Loucy (cell line): ENCODE measurements around the gene SPTSSA.

ENCODE experiments used
- H2AFZ ChIP-seq: fragments of 200-600 bp; sonication (generic); 2 replicates; pipeline ENCODE4 v1.6.0; 2016; ENCODE audit warnings: antibody characterized with exemption, mild to moderate bottlenecking, low read length, moderate library complexity
- H3F3A ChIP-seq: fragments of 200-600 bp; 2 replicates; pipeline ENCODE4 v1.6.0; 2016; ENCODE audit warnings: antibody characterized with exemption, low read depth, mild to moderate bottlenecking
- H3K27me3 ChIP-seq: fragments of 200-600 bp; sonication (generic); 2 replicates; pipeline ENCODE4 v1.6.1; 2014; ENCODE audit warnings: low read length, mild to moderate bottlenecking; ENCODE audit not compliant: insufficient read depth, poor library complexity, severe bottlenecking
- H3K36me3 ChIP-seq: fragments of 200-600 bp; sonication (generic); 2 replicates; pipeline ENCODE4 v1.6.1; 2016; ENCODE audit warnings: low read length; ENCODE audit not compliant: insufficient read depth
- H3K4me1 ChIP-seq: fragments of 200-600 bp; sonication (generic); 2 replicates; pipeline ENCODE4 v1.5.1; 2014; ENCODE audit warnings: low read length, mild to moderate bottlenecking; ENCODE audit not compliant: insufficient read depth, poor library complexity, severe bottlenecking
- H3K4me2 ChIP-seq: fragments of 200-600 bp; sonication (generic); 2 replicates; pipeline ENCODE4 v1.6.0; 2014; ENCODE audit warnings: antibody characterized with exemption, low read length, low read depth, mild to moderate bottlenecking; ENCODE audit not compliant: poor library complexity, severe bottlenecking
- H3K4me3 ChIP-seq: fragments of 200-600 bp; sonication (generic); 2 replicates; pipeline ENCODE4 v1.5.1; 2014; ENCODE audit warnings: low read length, mild to moderate bottlenecking, mixed read lengths; ENCODE audit not compliant: poor library complexity, severe bottlenecking
- H3K79me2 ChIP-seq: fragments of 200-600 bp; sonication (generic); 2 replicates; pipeline ENCODE4 v1.6.1; 2014; ENCODE audit warnings: low read length; ENCODE audit not compliant: insufficient read depth
- H3K9ac ChIP-seq: fragments of 200-600 bp; sonication (generic); 2 replicates; pipeline ENCODE4 v1.6.0; 2014; ENCODE audit warnings: mild to moderate bottlenecking, low read depth, low read length, moderate library complexity; ENCODE audit not compliant: poor library complexity, severe bottlenecking
- H3K9me2 ChIP-seq: fragments of 200-600 bp; sonication (generic); replicated peaks from 2 replicates; pipeline ENCODE4 v1.6.1; 2016; ENCODE audit warnings: low read depth, low read length, mixed read lengths
- H3K9me3 ChIP-seq: fragments of 200-600 bp; sonication (generic); 2 replicates; pipeline ENCODE4 v1.6.1; 2014; ENCODE audit warnings: mild to moderate bottlenecking, antibody characterized with exemption, low read length, low read depth; ENCODE audit not compliant: insufficient read depth
- H4K20me1 ChIP-seq: fragments of 200-600 bp; sonication (generic); 2 replicates; pipeline ENCODE4 v1.6.0; 2014; ENCODE audit warnings: antibody characterized with exemption, low read length, mild to moderate bottlenecking; ENCODE audit not compliant: insufficient read depth, poor library complexity, severe bottlenecking
- EZH2phosphoT487 ChIP-seq: fragments of 200-600 bp; IDR thresholded peaks from 2 replicates; pipeline ENCODE4 v1.6.1; 2018; ENCODE audit warnings: antibody characterized with exemption, mild to moderate bottlenecking, moderate library complexity, borderline replicate concordance
- TF ChIP-seq, protein P1 (sequence below): fragments of 200-600 bp; sonication (generic); conservative IDR thresholded peaks from 2 replicates; pipeline ENCODE4 v1.5.1; 2014; ENCODE audit warnings: mild to moderate bottlenecking, antibody characterized with exemption, low read length

SPTSSA gene

DNA sequence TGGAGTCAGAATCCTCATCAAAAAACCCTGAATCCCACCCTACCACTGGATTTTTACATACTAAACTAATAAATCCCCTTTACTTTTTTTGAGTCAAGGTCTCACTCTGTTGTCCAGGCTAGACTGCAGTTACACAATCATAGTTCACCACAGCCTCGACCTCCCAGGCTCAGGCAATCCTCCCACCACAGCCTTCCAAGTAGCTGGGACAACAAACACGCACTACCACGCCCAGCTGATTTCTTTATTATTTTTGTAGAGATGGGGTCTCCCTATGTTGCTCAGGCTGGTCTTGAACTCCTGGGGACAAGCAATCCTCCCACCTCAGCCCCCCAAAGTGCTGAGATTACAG lies 24.3 kb downstream of the SPTSSA start:
- H3K36me3 ChIP-seq, result no peaks in the 10 kb centered on the region
- no peaks in the 10 kb centered on the region for H3K27me3 ChIP-seq
- H3F3A ChIP-seq, result no peaks in the 10 kb centered on the region
- H3K79me2 ChIP-seq, result no peaks in the 10 kb centered on the region
- H3K4me1 ChIP-seq, result no peaks in the 10 kb centered on the region
- no peak overlapping the region for H3K4me2 ChIP-seq
- H3K9me3 ChIP-seq, result no peaks in the 10 kb centered on the region
- no peak overlapping the region for H3K9ac ChIP-seq
- H3K4me3 ChIP-seq, result no peak overlapping the region
- H3K9me2 ChIP-seq, result no peaks in the 10 kb centered on the region
- H2AFZ ChIP-seq, result no peak overlapping the region
- TF ChIP-seq, protein P1, sequence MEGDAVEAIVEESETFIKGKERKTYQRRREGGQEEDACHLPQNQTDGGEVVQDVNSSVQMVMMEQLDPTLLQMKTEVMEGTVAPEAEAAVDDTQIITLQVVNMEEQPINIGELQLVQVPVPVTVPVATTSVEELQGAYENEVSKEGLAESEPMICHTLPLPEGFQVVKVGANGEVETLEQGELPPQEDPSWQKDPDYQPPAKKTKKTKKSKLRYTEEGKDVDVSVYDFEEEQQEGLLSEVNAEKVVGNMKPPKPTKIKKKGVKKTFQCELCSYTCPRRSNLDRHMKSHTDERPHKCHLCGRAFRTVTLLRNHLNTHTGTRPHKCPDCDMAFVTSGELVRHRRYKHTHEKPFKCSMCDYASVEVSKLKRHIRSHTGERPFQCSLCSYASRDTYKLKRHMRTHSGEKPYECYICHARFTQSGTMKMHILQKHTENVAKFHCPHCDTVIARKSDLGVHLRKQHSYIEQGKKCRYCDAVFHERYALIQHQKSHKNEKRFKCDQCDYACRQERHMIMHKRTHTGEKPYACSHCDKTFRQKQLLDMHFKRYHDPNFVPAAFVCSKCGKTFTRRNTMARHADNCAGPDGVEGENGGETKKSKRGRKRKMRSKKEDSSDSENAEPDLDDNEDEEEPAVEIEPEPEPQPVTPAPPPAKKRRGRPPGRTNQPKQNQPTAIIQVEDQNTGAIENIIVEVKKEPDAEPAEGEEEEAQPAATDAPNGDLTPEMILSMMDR, result no peak
- no peak for TF ChIP-seq EZH2phosphoT487
- H4K20me1 ChIP-seq, result no peaks in the 10 kb centered on the region

GRCh38 chr14:34436960-34437728 lies 24.9 kb downstream of the SPTSSA start:
- H3K79me2 ChIP-seq, result no peaks in the 10 kb centered on the region

DNA sequence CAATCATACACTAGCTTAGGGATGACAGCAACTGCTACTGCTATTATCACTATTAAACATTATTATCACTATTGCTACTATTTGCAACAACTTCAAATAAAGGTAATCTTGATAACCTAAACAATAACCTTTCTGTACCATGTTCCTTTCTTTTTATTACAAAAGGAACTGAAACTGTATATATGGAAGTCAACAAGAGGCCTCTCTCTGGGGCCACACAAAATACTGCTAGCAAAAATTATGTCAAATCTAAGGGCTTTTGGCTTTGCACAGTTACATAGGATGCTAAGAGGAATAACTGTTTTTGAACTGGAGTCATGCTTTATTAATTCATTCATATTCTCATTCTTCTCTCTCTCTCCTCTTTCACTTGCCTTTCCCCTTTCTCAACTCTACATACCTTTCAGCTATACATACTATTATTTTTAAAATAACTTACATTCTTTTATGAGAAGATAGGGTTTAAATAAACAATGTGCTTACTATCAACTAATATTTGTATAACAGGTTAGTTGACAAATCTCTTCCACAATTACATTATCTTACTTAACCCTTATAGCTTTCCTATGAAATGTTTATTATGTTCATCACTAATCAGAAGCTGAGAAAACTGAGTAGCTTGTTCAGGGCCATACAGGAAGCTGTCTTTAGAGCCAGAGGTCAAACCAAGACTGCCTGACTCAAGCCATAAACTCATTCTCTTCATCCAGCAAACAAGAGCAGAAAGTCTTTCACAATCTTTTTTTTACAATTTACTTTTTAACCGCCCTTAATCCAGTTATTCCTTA lies 25.7 kb downstream of the SPTSSA start:
- no peak overlapping the region for H3K9ac ChIP-seq
- H3K9me2 ChIP-seq, result no peaks in the 10 kb centered on the region
- TF ChIP-seq EZH2phosphoT487, result no peak
- TF ChIP-seq, protein P1, result no peak
- H3F3A ChIP-seq, result no peaks in the 10 kb centered on the region
- no peak overlapping the region for H2AFZ ChIP-seq
- no peaks in the 10 kb centered on the region for H3K4me1 ChIP-seq
- no peaks in the 10 kb centered on the region for H3K27me3 ChIP-seq
- H3K4me2 ChIP-seq, result no peak overlapping the region
- H3K79me2 ChIP-seq, result no peaks in the 10 kb centered on the region
- H3K36me3 ChIP-seq, result no peaks in the 10 kb centered on the region
- no peaks in the 10 kb centered on the region for H3K9me3 ChIP-seq
- no peak overlapping the region for H3K4me3 ChIP-seq
- no peaks in the 10 kb centered on the region for H4K20me1 ChIP-seq

More at GRCh38 chr14:34436960-34437728, 24.9 kb downstream of the SPTSSA start:
- Histone ChIP-seq H3K9ac (no peak overlapping the region), H3K9me3 (no peaks in the 10 kb centered on the region), H3F3A (no peaks in the 10 kb centered on the region), H3K27me3 (no peaks in the 10 kb centered on the region), H3K4me1 (no peaks in the 10 kb centered on the region), H4K20me1 (no peaks in the 10 kb centered on the region), H3K9me2 (no peaks in the 10 kb centered on the region), H3K4me2 (no peak overlapping the region), H3K36me3 (no peaks in the 10 kb centered on the region), H3K4me3 (no peak overlapping the region), H2AFZ (no peak overlapping the region)
- no peak for TF ChIP-seq EZH2phosphoT487
- TF ChIP-seq, protein P1, result no peak
